GOT3 (cell line): ENCODE measurements around the gene MESP2.

Experiments
- DNase-seq: peaks from one replicate; lab custom pipeline; 2025; ENCODE audit warnings: mixed read lengths; lab: John Stamatoyannopoulos, UW

The MESP2 gene

GRCh38 chr15:89755701-89756100, 20.4 kb upstream of the MESP2 start:
- DNase-seq: no peak

- no peak for DNase-seq
Observed at GRCh38 chr15:89756897-89757296, 19.2 kb upstream of the MESP2 start.

- DNase-seq: no peak
Observed at GRCh38 chr15:89758283-89758682, 17.8 kb upstream of the MESP2 start.

- no peak for DNase-seq
Observed at GRCh38 chr15:89758981-89759380, 17.2 kb upstream of the MESP2 start.

GRCh38 chr15:89759835-89760234, 16.3 kb upstream of the MESP2 start:
- DNase-seq: no peak

- DNase-seq: no peak
Observed at GRCh38 chr15:89760303-89761008, 15.7 kb upstream of the MESP2 start.

GRCh38 chr15:89761009-89761831, 14.9 kb upstream of the MESP2 start:
- DNase-seq: no peak

- no peak for DNase-seq
Observed at GRCh38 chr15:89761929-89762328, 14.2 kb upstream of the MESP2 start.

GRCh38 chr15:89765694-89766093, 10.4 kb upstream of the MESP2 start:
- no peak for DNase-seq

GRCh38 chr15:89766357-89767311, 9.5 kb upstream of the MESP2 start:
- DNase-seq: no peak

- DNase-seq: no peak
Observed at GRCh38 chr15:89767411-89767915, 8.7 kb upstream of the MESP2 start.

GRCh38 chr15:89768071-89768500, 8.0 kb upstream of the MESP2 start:
- DNase-seq: no peak

GRCh38 chr15:89769366-89769765, 6.8 kb upstream of the MESP2 start:
- no peak for DNase-seq

- no peak for DNase-seq
Observed at GRCh38 chr15:89770041-89770440, 6.1 kb upstream of the MESP2 start.

GRCh38 chr15:89772932-89773583, 3.1 kb upstream of the MESP2 start:
- no peak for DNase-seq

GRCh38 chr15:89774492-89774891, 1.6 kb upstream of the MESP2 start:
- no peak for DNase-seq

- no peak for DNase-seq
Observed at GRCh38 chr15:89775815-89776214, 317 bp upstream of the MESP2 start.

- DNase-seq: no peak
Observed at GRCh38 chr15:89777073-89777751, 1.1 kb downstream of the MESP2 start.

GRCh38 chr15:89777782-89778380, 1.7 kb downstream of the MESP2 start:
- no peak for DNase-seq

- no peak for DNase-seq
Observed at GRCh38 chr15:89778861-89779260, 2.7 kb downstream of the MESP2 start.
